OCI-LY3 (cell line): ENCODE measurements around the gene RALGAPB.

Experiments used
- H2AFZ ChIP-seq: fragments of 200-600, 300-600 bp; shearing (Covaris generic); 2 replicates; pipeline ENCODE4 v1.6.0; 2014; ENCODE audit warnings: antibody characterized with exemption, low read depth, low read length
- H3K27ac ChIP-seq: fragments of 200-600, 300-600 bp; sonication (generic); 2 replicates; pipeline ENCODE4 v1.5.1; 2014; ENCODE audit warnings: mild to moderate bottlenecking, low read length, moderate library complexity, mixed read lengths
- H3K27me3 ChIP-seq: fragments of 200-600, 300-600 bp; sonication (generic); 2 replicates; pipeline ENCODE4 v1.6.1; 2014; ENCODE audit warnings: low read depth, low read length, mixed read lengths
- H3K36me3 ChIP-seq: fragments of 200-600, 300-600 bp; sonication (generic); replicated peaks from 2 replicates; pipeline ENCODE3; 2014; ENCODE audit warnings: low read depth, low read length, mixed read lengths
- H3K4me1 ChIP-seq: fragments of 300-600, 200-600 bp; sonication (generic); 2 replicates; pipeline ENCODE4 v1.6.1; 2014; ENCODE audit warnings: low read length, mixed read lengths
- H3K4me2 ChIP-seq: fragments of 200-600, 300-600 bp; sonication (generic); 2 replicates; pipeline ENCODE4 v1.6.1; 2014; ENCODE audit warnings: low read length, mixed read lengths
- H3K4me3 ChIP-seq: fragments of 300-600, 200-600 bp; sonication (generic); 2 replicates; pipeline ENCODE4 v1.5.1; 2014; ENCODE audit warnings: antibody characterized with exemption, mild to moderate bottlenecking, low read length, moderate library complexity
- H3K79me2 ChIP-seq: fragments of 300-600, 200-600 bp; shearing (Covaris generic); 2 replicates; pipeline ENCODE4 v1.6.1; 2014; ENCODE audit warnings: mild to moderate bottlenecking, low read length, mixed read lengths
- H3K9ac ChIP-seq: fragments of 300-600, 200-600 bp; shearing (Covaris generic); 2 replicates; pipeline ENCODE4 v1.6.0; 2014; ENCODE audit warnings: mild to moderate bottlenecking, low read length, moderate library complexity
- H3K9me3 ChIP-seq: fragments of 200-600, 300-600 bp; shearing (Covaris generic); 2 replicates; pipeline ENCODE4 v1.6.1; 2014; ENCODE audit warnings: low read length, mixed read lengths; ENCODE audit not compliant: insufficient read depth
- H4K20me1 ChIP-seq: fragments of 200-600, 300-600 bp; sonication (generic); 2 replicates; pipeline ENCODE4 v1.6.1; 2016; ENCODE audit warnings: low read length, mixed read lengths; ENCODE audit not compliant: insufficient read depth
- CTCF ChIP-seq: fragments of 200-600, 300-600 bp; sonication (generic); IDR thresholded peaks from 2 replicates; pipeline ENCODE4 v1.5.1; 2014; ENCODE audit warnings: antibody characterized with exemption, low read length, low read depth
- EZH2phosphoT487 ChIP-seq: fragments of 200-600 bp; shearing (Covaris generic); IDR thresholded peaks from 2 replicates; pipeline ENCODE4 v1.6.1; 2018; ENCODE audit warnings: antibody characterized with exemption, mixed run types, low read depth

Gene RALGAPB

DNA sequence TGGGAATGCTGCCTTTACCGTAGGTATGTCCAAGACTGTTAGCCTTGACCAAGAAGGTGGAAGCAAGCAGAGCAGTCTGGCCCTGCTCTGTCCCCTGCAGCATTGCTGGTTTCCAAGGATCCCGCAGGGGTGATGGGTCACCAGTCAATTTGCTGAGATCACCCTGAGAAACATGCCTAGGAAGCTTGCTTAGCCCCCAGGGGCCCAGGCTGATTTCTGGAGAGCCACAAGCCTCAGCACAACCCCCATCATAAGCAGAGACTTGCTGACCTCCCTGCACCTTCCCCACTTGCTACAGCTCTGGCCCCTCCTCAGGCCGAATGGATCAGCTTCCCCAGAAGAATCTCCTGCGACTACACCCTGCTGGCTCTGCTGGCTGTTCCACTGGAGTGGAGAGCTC, 150.4 kb downstream of the RALGAPB start:
- H3K36me3 ChIP-seq = no peaks in the 10 kb centered on the region
- no peak overlapping the region for H2AFZ ChIP-seq
- no peak overlapping the region for H3K4me3 ChIP-seq
- TF ChIP-seq EZH2phosphoT487 (no peak), CTCF (no peak)
- H3K27ac ChIP-seq = no peak overlapping the region
- no peaks in the 10 kb centered on the region for H3K79me2 ChIP-seq
- no peaks in the 10 kb centered on the region for H3K4me1 ChIP-seq
- no peak overlapping the region for H3K9ac ChIP-seq
- no peak overlapping the region for H3K4me2 ChIP-seq
- H3K27me3 ChIP-seq = peaks cover 39% of the 10 kb centered on the region
- H4K20me1 ChIP-seq = no peaks in the 10 kb centered on the region
- no peaks in the 10 kb centered on the region for H3K9me3 ChIP-seq

GRCh38 chr20:38624084-38624483, 151.4 kb downstream of the RALGAPB start:
- no peak overlapping the region for H3K27ac ChIP-seq
- H3K4me2 ChIP-seq = no peak overlapping the region
- H3K79me2 ChIP-seq = no peaks in the 10 kb centered on the region
- H3K36me3 ChIP-seq = no peaks in the 10 kb centered on the region
- no peak for TF ChIP-seq EZH2phosphoT487
- TF ChIP-seq CTCF = no peak
- H3K27me3 ChIP-seq = peaks cover 34% of the 10 kb centered on the region
- H3K4me3 ChIP-seq = no peak overlapping the region
- no peak overlapping the region for H3K9ac ChIP-seq
- no peaks in the 10 kb centered on the region for H3K9me3 ChIP-seq
- no peaks in the 10 kb centered on the region for H4K20me1 ChIP-seq
- H3K4me1 ChIP-seq = no peaks in the 10 kb centered on the region
- no peak overlapping the region for H2AFZ ChIP-seq

GRCh38 chr20:38625896-38626295, 153.3 kb downstream of the RALGAPB start:
- H3K4me1 ChIP-seq = no peaks in the 10 kb centered on the region
- H3K4me2 ChIP-seq = no peak overlapping the region
- no peak overlapping the region for H3K4me3 ChIP-seq
- no peak overlapping the region for H2AFZ ChIP-seq
- H3K36me3 ChIP-seq = no peaks in the 10 kb centered on the region
- no peaks in the 10 kb centered on the region for H3K79me2 ChIP-seq
- H3K27ac ChIP-seq = no peak overlapping the region
- H3K9me3 ChIP-seq = no peaks in the 10 kb centered on the region
- TF ChIP-seq CTCF = no peak
- TF ChIP-seq EZH2phosphoT487 = no peak
- H3K9ac ChIP-seq = no peak overlapping the region
- H4K20me1 ChIP-seq = no peaks in the 10 kb centered on the region
- H3K27me3 ChIP-seq = peaks cover 22% of the 10 kb centered on the region

- Histone ChIP-seq H3K36me3 (no peaks in the 10 kb centered on the region), H3K9me3 (no peaks in the 10 kb centered on the region), H3K79me2 (no peaks in the 10 kb centered on the region), H3K27me3 (peaks cover 14% of the 10 kb centered on the region), H4K20me1 (no peaks in the 10 kb centered on the region), H2AFZ (no peak overlapping the region), H3K27ac (no peak overlapping the region), H3K4me2 (no peak overlapping the region), H3K9ac (no peak overlapping the region), H3K4me1 (no peaks in the 10 kb centered on the region), H3K4me3 (no peak overlapping the region)
- no peak for TF ChIP-seq CTCF
- no peak for TF ChIP-seq EZH2phosphoT487
Observed at GRCh38 chr20:38626921-38627659, 154.4 kb downstream of the RALGAPB start.
